NCI-H524 (cell line): ENCODE measurements around the gene VPS13D.
A peak's percentile ranks its signal among the peaks of the same experiment; 100 is the strongest.
"Not testable (repeated sequence)": the region's sequence is repeated elsewhere in the genome, so short reads cannot be mapped to it uniquely, and the experiment has no call there.

ENCODE experiments used
- DNase-seq, 2 experiments: peaks; one replicate each; lab custom pipeline; 2025; lab: John Stamatoyannopoulos, UW

The VPS13D gene

DNA sequence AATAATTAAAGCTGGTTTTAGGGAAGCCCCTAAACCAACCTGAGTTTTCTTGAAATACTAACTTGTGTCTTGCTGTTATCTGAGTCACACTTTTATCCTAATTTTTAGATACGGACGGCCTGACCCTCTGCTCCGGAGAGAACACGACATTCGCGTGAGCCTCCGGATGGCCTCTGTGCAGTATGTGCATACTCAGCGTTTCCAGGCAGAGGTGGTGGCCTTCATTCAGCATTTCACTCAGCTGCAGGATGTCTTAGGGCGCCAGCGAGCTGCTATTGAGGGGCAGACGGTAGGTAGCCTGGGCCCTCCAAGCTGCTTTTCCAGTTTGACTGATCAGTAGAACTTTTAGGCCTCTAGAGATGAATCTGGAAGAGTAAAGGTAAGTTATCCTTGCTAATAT, 63.6 kb downstream of the VPS13D start:
- DNase-seq = no peak

DNA sequence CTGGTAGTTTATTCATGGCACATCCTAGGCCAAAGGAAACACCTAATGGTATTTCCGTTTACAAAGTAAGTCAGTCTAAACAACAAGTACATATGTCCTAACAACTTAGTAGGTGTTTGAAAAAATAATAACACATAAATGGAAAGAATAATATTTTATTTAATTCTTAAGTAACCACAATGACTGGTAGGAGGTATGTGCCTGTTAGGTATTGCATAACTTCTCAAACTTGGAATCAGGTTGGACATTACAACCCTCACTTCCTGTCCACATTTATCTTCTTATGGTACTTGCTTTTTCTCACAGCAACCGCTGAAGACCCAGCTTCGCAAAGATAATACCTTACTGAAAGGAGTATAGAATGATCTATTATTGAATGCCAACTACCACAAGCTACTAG, 64.2 kb downstream of the VPS13D start:
- DNase-seq = no peak

DNA sequence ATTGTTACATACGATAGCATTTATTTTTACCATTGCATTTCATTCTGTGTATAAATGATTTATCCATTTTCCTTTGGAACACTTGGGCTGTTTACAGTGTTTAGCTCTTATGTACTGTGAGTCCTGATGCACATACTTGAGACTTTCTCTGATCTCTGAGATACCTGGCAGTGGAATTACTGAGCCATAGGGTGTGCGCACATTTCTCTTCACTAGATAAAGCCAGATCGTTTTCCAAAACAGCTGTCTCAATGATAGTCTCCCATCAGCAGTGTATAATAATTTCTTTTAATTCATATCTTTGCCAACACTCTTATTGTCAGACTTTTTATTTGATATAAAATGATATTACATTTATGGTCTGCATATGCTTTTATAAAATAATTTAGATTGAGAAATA, 66.2 kb downstream of the VPS13D start:
- no peak for DNase-seq

DNA sequence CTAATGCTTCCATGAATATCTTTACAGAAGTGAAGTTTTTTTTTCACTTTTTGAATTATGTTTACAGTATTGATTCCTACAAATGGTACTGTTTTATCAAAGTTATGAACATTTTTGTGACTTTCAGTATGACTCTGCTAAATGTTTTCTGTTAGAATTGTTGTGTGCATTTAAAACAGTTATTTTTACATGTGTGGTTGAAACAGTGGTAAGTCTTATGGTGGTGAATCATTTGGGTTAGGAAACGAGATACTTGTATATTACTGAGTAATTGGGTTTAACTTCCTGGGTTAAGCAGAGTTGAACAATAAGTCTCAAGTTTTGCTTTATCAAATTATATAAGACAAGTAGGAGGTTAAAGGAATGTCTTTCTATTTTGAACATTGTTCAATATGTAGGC, 66.8 kb downstream of the VPS13D start:
- DNase-seq = no peak

DNA sequence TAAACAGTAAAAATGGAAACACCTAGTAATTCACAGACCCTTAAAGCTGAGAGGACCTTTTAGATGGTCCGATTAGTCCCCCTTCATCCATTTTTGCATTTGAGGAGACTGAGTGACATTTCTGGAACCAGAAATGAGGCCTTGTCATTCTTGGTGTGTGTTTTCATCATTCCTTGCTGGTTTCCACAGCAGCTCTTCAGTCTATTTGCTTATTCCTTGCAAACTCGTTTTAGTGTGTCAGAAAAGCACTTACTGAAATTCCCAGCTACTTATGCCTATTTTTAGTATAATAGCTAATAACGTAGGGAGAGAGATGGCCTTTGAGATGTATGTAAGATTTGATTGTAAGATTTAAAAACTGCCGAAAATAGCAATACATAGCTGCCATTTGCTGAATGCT, 70.9 kb downstream of the VPS13D start:
- DNase-seq = no peak

DNA sequence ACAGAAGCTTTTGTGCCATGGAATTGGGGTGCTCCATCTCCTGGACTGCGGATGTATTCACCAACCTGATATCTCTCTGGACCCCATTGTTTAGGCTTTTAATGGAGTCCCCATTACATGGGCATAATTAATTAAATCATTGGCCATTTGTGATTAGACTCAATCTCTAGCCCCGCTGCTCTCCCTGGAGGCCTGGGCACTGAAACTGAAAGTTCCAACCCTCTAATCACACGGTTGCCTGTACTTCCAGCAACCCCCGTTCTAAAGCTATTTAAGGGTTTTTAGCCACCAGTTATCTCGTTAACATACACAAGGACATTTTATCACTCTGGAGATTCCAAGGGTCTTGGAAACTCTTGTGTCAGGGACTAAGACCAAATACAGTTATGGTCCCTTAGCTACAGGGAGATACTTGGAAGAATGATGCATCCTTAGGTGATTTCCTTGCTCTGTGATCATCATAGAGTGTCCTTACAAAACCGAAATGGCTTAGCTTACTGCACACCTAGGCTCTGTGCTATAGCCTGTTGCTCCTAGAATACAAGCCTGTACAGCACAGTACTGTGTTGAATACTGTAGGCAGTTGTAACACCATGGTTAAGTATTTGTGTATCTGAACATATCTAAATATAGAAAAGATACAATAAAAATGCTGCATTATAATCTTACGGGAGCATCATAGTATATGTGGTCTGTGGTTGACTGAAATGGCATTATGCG, 71.8 kb downstream of the VPS13D start:
- DNase-seq = no peak

DNA sequence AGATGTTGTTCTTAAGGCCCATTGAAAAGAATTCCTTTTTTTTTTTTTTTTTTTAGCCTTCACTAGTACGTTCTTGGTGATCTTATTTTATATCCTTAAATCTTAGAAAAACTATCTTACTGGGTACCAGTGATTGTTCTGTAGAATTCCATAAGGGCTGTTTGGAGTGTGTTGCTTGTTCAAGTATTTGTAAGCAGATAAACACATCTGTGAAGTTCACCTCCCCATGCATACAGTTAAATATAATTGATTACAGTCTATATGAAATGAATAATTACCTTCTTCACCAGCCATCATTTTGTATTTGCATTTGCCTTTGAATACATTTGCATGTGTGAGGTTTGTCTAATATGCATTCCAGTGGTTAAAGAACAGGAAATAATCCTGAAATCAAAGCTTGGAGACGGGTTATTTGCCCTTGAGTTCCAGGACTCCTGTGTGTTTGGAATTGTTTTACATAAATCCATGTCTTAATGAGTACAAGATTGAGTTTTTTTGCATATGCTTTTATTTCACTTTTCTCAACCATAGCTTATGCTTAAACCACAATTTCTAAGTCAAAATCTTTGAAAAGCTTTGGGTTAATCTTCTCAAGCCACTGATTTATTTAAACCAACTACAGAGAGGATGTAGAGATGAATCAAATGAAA, 73.1 kb downstream of the VPS13D start:
- no peak for DNase-seq

DNA sequence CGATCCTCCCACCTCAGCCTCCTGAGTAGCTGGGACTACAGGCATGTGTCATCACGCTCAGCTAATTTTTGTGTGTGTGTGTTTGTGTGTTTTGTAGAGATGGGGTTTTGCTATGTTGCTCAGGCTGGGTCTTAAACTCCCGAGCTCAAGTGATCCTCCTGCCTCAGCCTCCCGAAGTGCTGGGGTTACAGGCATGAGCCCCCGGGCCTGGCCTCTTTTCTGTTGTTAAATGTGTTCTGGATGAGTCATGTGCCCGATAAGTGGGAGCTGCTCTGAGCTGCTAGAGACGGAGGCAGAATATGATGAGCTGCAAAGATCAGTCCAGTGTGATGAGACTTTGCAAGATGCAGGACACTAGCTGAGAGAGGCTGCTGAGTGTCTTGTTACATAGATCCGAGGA, 75.5 kb downstream of the VPS13D start:
- DNase-seq = no peak

DNA sequence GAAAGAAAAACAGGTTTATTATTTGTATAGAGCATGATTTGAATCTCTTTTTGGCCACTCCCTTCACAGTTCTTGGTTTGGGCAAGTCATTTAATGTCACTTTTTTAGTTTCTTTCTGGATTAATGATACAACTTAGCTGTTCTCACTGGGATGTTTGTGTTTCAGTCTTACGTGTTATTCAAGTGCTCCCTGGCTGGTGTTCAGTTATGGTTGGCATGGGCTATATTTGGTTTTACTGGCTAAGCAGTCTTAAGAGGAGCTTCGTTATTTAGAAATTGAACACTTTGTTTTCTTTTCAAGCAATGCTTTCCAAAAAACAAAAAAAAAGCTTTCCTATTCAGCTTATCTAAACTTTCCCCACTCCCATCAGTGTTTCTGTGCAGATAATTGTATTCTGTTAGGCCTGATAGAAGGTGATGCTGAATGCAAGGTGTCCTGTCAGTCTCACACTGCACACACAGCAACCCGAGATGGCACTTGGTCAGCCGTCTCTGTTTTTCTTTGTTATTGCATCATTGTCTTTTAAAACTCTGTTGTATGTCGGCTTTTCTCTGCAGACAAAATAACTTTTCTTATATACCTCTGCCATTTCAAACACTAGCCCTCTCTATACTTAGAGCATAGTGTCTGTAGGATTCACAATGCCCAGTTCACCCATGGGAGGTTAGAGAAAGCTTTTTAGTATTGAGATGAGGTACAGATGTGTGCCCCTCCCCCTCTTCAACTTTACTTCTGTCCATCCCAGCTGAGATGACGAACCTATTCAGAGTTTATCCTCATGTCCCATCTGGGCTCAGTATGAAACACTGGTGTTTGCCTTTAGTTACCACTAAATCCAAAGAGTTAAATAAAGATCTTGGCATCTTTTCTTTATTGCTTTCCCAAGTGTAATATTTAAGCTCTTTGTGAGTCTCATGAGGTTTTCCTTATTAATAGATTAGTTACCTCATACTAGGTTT, 80.2 kb downstream of the VPS13D start:
- no peak for DNase-seq

DNA sequence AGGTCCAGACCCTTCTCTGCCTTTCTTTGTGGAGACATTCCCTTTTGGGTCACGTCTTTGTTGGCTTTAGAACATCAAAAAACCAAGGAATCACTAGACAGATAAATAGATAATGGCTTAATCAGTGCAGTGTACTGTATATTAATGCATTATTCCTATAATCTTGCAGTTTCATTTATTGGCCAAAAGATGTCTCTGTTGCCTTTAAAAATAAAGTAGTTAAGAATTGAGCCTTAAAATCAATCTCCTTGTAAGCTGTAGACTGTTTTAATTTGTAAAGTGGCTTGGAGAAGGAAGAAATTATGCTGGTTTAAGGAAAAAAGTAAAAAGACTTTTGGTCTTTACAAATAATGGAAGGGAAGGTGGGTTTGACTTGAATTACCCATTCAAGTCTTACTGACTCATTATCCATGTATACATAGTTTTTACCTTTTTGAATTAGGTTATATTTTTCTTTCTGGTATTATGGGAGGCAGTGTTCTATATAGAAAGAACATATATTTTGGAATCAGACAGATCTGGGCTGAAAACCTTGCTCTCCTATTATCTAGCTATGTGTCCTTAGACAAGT, 84.6 kb downstream of the VPS13D start:
- peak in 1 of 2 experiments; percentile 30 for DNase-seq

DNA sequence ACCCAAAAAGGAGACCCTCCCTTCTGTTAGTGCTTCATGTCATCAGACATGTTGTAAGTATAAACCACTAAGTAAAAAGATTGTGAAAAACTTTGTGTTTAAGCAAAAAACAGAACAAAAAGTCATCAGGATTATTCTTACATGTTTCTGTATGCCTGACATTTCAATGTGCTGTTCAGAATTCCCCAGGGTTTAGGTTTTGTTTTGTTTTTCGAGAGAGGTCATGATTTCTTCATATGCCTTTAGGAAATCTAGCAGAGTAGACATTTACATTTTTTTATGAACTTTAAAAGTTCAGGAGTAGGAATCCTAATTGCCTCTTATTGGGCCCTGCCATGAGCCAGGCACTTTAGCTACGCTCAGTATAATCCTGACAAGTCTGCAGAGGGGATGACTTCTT, 85.3 kb downstream of the VPS13D start:
- no peak for DNase-seq

DNA sequence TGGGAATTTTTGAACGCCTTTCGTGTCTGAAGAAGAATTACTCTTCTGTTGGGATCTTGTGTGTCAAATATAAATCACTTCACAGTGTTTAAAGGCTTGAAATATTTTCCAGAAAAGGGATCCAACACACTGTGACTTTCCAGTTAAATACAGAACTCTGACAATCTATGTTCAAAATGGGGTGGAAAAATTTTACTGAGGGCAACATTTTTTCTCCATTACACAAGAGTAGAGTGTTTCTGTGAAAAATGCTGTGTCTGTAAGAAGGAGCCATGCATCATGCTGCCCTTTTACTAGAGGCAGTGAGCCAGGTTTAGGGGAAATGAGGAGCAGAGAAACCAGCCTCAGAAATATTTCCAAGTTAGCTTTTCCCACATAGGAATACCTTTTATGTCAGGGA, 86.5 kb downstream of the VPS13D start:
- no peak for DNase-seq

DNA sequence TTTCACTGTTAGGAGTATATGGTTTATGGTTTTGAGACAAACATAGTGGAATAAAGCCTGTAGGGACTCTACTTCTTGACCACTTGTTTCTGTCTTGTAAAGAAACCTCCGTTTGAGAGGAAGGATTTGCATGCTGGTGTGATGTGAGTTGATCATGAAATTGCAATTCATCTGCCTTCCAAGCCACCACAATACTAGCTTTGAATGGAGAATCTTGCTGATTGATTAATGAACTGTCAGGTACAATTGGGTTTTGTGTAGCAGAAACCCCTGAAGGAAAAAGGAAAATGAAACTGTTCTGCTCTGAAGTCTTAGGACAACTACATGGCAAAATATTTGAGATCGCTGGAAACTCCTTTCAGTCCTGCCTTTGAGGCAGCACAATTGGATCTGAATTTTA, 90.7 kb downstream of the VPS13D start:
- DNase-seq = no peak

DNA sequence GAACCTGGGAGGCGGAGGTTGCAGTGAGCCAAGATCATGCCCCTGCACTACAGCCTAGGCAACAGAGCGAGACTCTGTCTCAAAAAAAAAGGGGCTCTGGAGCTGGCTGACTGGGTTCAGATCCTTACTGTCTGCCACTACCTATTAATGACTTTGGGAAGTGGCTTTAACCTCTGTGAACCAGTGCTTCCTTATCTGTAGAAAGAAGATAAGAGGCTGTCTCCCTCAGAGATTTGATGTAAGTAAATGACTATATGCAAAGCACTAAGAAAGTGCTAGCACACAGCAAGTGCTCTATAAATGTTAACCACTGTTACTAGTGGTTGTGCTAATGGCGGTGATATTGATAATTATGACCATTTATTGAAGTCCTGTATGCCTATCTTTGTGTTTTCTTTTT, 94.6 kb downstream of the VPS13D start:
- no peak for DNase-seq

DNA sequence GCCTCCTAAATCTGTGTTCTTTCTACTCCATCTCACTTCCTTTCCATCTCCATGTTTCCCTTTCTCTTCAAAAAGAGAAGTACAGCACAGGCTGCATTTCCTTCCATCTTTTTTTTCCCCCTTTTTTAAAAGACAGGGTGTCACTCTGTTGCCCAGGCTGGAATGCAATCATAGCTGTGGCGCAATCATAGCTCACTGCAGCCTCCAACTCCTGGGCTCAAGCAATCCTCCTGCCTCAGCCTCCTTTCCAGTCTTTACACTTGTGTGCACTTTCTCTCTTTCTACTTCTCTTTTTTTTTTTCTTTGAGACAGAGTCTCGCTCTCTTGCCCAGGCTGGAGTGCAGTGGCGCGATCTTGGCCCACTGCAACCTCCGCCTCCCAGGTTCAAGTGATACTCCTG, 95.1 kb downstream of the VPS13D start:
- not testable (repeated sequence) for DNase-seq

DNA sequence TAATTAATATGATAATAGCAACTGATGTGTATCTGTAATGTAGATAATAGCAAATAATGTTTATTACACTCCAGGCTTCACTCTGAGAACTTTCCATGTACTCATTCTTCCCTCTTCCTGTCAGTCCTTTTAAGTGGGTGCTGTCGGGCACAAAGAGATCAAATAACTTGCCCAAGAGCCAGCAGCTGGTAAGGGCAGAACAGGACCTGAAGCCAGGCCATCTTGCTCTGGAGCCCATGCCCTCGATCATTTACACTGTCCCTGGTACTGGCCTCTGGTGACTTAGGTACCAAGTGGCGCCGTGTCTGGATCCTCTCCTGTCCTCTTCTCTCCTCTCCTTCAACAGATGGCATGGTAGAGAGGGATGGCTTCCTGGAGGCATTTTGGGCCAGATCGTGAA, 97.2 kb downstream of the VPS13D start:
- DNase-seq = no peak

DNA sequence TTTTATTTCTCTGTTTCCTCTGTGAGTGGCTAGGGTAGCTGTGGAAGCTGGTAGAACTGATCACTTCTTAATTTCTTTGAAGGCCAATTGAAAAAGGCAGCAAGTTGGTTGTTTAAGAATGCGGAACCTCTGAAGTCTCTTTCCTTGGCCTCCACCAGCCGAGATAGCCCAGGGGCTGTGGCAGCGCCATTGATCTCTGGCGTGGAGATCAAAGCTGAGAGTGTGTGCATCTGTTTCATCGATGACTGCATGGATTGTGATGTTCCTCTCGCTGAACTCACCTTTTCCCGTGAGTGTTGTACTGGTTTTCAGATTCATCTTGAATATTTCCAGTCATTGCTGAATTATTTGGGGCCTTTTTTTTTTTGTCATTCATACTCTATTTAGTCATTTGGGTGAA, 97.7 kb downstream of the VPS13D start:
- no peak for DNase-seq

DNA sequence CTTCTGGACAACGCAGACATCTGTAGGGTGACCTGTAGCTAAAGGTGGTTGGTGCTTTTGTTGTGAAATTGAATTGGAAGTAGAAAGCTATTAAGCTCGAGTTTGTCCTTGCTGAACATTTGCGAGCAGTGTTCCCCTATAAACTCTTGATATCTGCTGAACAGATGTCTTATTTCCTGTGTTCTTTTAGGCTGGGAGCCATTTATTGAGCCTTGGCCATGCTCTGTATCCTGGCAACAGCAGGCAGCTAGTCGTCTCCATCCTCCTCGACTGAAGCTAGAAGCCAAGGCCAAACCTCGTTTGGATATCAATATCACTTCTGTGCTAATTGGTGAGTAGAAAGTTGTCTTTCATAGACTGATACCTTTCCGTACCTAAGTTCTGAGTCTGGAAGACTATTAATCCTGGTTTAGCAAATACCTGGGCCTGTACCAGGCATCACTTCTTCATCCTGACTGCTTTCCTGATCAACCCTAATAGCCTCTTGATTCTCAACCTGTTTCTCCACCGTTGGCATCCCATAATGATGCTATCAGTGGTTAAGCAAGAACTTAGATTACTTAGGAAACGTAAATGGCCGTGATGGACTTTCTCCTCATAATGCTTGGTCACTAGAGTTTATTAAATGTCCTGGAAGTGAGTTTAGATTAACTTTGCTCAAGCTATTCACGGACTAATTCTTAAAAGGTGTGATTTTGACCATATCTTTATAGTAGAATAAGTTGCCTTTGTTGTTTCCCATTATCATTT, 103.4 kb downstream of the VPS13D start:
- DNase-seq = no peak

DNA sequence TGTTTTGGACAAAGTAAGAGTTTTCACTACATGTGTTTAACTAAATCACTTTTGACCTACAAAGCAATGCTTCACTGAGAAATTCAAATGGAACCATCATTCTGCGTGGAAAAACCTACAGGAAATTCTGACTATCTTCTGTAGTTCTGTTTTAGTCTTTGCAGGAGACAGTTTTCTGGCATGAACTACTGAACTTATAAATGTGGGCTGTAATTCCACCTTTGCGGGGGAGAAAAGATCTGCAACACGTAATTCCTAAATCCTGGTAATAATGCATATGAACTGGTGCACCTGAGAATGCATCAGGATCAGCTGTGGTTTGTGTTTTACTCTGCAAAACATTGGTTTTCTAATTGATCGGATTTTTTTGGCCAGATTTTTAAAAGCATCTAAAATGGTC, 106.0 kb downstream of the VPS13D start:
- DNase-seq = no peak

DNA sequence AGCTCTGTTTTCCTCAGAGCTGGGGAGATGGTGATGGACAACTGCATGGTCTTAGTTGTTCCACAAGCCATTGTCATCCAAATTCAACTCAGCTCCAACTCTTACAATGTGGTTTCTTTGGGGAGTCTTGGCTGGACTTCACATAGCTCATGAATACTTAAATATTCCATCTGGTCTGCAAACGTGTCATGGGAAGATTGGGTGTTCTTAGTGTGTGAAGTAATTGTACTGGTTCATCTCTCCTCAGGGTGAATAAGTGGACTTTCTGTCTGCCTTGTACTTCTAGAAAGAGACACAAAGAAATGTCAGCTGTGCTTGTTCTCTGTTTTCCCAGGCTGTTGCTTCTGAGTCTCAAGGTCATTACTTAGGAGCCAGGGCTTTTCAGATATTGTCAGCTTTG, 106.6 kb downstream of the VPS13D start:
- DNase-seq = no peak

DNA sequence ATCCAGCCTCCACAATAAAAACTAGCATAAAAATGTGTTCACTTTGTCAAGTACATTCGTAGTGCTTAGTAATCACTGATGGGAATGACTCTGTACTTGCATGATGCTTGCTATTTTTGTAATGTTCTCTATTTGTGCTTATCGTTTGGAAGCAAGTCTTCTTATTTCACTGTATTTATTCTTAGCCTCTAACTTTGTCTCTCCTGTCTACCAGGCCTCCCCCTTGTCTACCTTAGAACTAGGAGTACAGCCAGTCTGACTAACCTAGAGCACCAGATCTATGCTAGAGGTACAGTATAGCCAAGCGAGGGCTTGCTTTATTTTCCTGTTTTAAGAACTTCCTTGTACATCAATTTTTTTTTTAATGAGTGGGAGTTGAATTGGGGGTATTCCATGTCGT, 108.2 kb downstream of the VPS13D start:
- no peak for DNase-seq

DNA sequence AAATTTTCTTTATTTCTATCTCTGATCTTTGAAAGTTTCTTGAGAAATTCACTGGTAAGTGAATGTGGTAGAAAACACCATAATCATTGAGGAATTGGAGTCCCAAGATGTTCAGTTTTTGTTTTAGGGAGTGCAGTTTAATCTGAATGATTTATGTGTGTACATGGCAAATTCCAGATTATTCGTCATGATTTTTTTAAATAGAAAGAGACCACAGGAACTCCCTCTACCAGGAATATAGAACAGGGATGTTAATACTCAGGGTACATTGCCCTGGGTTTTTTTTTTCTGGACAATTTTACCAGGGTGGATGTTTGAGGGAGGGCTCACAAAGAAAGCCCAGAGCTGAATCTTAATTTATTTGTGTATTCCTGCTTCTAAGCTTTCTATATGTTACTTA, 109.0 kb downstream of the VPS13D start:
- DNase-seq = no peak
